Endodermal cell (in vitro differentiated cells): ENCODE data around the gene CD93. TPM values are rescaled to one million over a fixed set of nuclear protein-coding genes. Genes with fewer than 3 reads are reported as not detected.

Experiments
- DNase-seq: peaks from one replicate; pipeline ENCODE4 v3.0.0-alpha.2; 2017
- H3K27ac ChIP-seq: 2 replicates; pipeline ENCODE4 v1.5.1; 2013; ENCODE audit warnings: mild to moderate bottlenecking, low read depth, low read length, moderate library complexity
- H3K27me3 ChIP-seq: 2 replicates; pipeline ENCODE4 v1.6.1; 2013; ENCODE audit warnings: mild to moderate bottlenecking, low read length, moderate library complexity; ENCODE audit not compliant: insufficient read depth, control insufficient read depth, poor library complexity, severe bottlenecking
- H3K36me3 ChIP-seq: 2 replicates; pipeline ENCODE4 v1.7.0; 2013; ENCODE audit warnings: mild to moderate bottlenecking, low read length, moderate library complexity; ENCODE audit not compliant: control insufficient read depth, insufficient read depth
- H3K4me1 ChIP-seq: one replicate; pipeline ENCODE4 v1.7.0; 2013; ENCODE audit warnings: low read length; ENCODE audit not compliant: control insufficient read depth, insufficient read depth
- H3K4me3 ChIP-seq: 2 replicates; pipeline ENCODE4 v1.5.1; 2013; ENCODE audit warnings: mild to moderate bottlenecking, low read length, moderate library complexity
- H3K9ac ChIP-seq: 2 replicates; pipeline ENCODE4 v1.6.1; 2013; ENCODE audit warnings: mild to moderate bottlenecking, low read length, moderate library complexity; ENCODE audit not compliant: poor library complexity, severe bottlenecking; ENCODE audit errors: extremely low read depth
- H3K9me3 ChIP-seq: 2 replicates; pipeline ENCODE4 v1.6.1; 2013; ENCODE audit warnings: mild to moderate bottlenecking, low read length, moderate library complexity; ENCODE audit not compliant: control insufficient read depth
- H3K27ac Mint-ChIP-seq: 2 replicates; pipeline ENCODE4 v1.8.0; 2020; ENCODE audit warnings: mixed read lengths
- H3K27me3 Mint-ChIP-seq: 2 replicates; pipeline ENCODE4 v1.8.0; 2021; ENCODE audit warnings: mild to moderate bottlenecking, mixed read lengths; ENCODE audit not compliant: insufficient read depth
- H3K36me3 Mint-ChIP-seq: 2 replicates; pipeline ENCODE4 v1.8.0; 2020; ENCODE audit warnings: low read depth, mixed read lengths
- H3K4me1 Mint-ChIP-seq: 2 replicates; pipeline ENCODE4 v1.8.0; 2020; ENCODE audit warnings: mixed read lengths
- H3K4me3 Mint-ChIP-seq: 2 replicates; pipeline ENCODE4 v1.8.0; 2020; ENCODE audit warnings: mild to moderate bottlenecking, moderate library complexity, mixed read lengths
- H3K9me3 Mint-ChIP-seq: 2 replicates; pipeline ENCODE4 v1.8.0; 2020; ENCODE audit warnings: mild to moderate bottlenecking, mixed read lengths
- WGBS, 2 experiments: methylation state at CpG; one replicate each; pipeline versions ENCODE4 v1.1.5 to v1.1.7; 2013; ENCODE audit warnings: missing lambda C conversion rate in 2 of 2, mixed read lengths in 1 of 2; ENCODE audit not compliant: insufficient coverage in 1 of 2, insufficient read length in 1 of 2; 5-methylcytosine and 5-hydroxymethylcytosine counted together
- total RNA-seq, 2 donors: library from RNA; stranded (reverse); fragmentation: NEBNext Ultra II Directional in 1 of 2; extraction: Animal tissue kit (Norgen Biotek cat#: 25700) in 1 of 2; gene quantifications; 2 replicates in 1 of 2; 3 replicates in 1 of 2; pipeline ENCODE4 v1.2.1, GENCODE V29; 2021
- TF ChIP-seq, protein P1 (sequence below): fragments of 200-600 bp; sonication (generic); conservative IDR thresholded peaks from 2 replicates; pipeline ENCODE4 v1.5.0; 2021; ENCODE audit warnings: antibody characterized with exemption, mild to moderate bottlenecking

CD93 gene
- total RNA-seq, 2 donors from 2014 or later = 0.04 TPM; not detected in 1

DNA sequence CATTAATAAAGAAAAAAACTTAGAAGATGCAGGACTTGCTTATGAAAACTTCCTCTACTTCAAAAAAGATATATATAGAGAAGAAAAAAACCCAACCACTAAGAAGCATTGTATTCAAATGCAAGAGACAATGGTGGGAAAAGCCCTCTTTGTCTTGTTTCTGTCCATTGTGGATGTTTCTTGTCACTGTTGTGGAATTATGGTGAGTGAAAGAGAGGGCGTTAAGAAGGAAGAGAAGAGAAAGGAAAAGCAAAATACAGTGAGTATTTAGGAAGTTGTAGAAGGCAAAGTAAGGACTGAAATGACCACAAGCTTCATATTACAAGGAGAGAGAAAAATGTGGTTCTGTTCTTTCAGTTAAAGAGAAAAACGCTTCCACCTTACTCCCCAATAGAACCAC lies 22.5 kb downstream of the CD93 start:
- no peaks in the 10 kb centered on the region for H3K36me3 ChIP-seq
- no peak overlapping the region for H3K9ac ChIP-seq
- TF ChIP-seq, protein P1, sequence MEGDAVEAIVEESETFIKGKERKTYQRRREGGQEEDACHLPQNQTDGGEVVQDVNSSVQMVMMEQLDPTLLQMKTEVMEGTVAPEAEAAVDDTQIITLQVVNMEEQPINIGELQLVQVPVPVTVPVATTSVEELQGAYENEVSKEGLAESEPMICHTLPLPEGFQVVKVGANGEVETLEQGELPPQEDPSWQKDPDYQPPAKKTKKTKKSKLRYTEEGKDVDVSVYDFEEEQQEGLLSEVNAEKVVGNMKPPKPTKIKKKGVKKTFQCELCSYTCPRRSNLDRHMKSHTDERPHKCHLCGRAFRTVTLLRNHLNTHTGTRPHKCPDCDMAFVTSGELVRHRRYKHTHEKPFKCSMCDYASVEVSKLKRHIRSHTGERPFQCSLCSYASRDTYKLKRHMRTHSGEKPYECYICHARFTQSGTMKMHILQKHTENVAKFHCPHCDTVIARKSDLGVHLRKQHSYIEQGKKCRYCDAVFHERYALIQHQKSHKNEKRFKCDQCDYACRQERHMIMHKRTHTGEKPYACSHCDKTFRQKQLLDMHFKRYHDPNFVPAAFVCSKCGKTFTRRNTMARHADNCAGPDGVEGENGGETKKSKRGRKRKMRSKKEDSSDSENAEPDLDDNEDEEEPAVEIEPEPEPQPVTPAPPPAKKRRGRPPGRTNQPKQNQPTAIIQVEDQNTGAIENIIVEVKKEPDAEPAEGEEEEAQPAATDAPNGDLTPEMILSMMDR = no peak
- H3K27ac ChIP-seq = no peak overlapping the region
- H3K27ac Mint-ChIP-seq = no peak overlapping the region
- H3K9me3 ChIP-seq = no peaks in the 10 kb centered on the region
- H3K27me3 ChIP-seq = no peaks in the 10 kb centered on the region
- WGBS, 2 experiments = 67 to 92% methylated on average over 1 to 2 of the region's 2 CpGs
- no peak for DNase-seq
- no peaks in the 10 kb centered on the region for H3K4me1 ChIP-seq
- H3K9me3 Mint-ChIP-seq = no peaks in the 10 kb centered on the region
- no peaks in the 10 kb centered on the region for H3K27me3 Mint-ChIP-seq
- H3K4me3 Mint-ChIP-seq = no peak overlapping the region
- no peak overlapping the region for H3K4me3 ChIP-seq
- H3K4me1 Mint-ChIP-seq = peaks cover 31% of the 10 kb centered on the region
- H3K36me3 Mint-ChIP-seq = no peaks in the 10 kb centered on the region

DNA sequence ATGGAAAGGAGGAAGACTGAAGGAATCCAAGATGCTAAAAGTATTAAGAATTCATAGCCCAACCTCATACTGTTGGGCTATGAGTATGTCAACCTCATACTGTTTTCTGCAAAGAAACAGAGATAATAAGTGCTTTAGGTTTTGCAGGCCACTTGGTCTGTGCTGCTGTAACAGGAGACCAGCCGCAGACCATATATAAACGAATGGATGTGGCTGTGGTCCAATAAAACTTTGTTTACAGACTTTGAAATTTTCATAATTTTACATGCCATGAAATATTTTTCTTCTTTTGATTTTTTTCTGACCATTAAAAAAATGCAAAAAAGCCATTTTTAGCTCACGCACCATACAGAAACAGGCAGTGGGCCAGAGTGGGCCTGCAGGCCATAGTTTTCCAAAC lies 23.0 kb downstream of the CD93 start:
- Histone ChIP-seq H3K27ac (no peak overlapping the region), H3K4me3 (no peak overlapping the region), H3K9me3 (no peaks in the 10 kb centered on the region), H3K36me3 (no peaks in the 10 kb centered on the region), H3K9ac (no peak overlapping the region), H3K27me3 (no peaks in the 10 kb centered on the region), H3K4me1 (no peaks in the 10 kb centered on the region)
- WGBS, 2 experiments = 95 to 100% methylated on average over 2 to 3 of the region's 3 CpGs
- Mint-ChIP-seq H3K27me3 (no peaks in the 10 kb centered on the region), H3K9me3 (no peaks in the 10 kb centered on the region), H3K4me1 (peaks cover 31% of the 10 kb centered on the region), H3K4me3 (no peak overlapping the region), H3K36me3 (no peaks in the 10 kb centered on the region), H3K27ac (no peak overlapping the region)
- no peak for DNase-seq
- TF ChIP-seq, protein P1 = no peak

DNA sequence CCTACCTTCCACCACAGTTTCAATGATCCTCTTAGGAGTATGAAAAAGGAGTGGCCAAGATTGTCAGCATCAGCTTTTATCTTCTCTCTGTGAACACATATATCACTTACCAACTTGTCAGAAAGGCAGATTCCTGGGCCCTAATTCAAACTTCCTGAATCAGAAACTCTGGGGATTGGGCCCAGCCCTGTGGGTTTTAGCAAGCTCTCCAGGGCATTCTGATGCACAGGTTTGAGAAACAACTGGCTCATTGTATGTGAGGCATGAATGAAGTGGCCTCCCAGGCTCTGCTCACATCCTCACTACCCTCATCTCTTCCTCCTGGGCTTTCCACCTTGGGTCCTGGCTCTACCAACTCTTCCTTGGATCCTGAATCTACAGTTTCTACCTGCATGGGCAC lies 23.5 kb downstream of the CD93 start:
- Histone ChIP-seq H3K9ac (no peak overlapping the region), H3K4me1 (no peaks in the 10 kb centered on the region), H3K27me3 (no peaks in the 10 kb centered on the region), H3K27ac (no peak overlapping the region), H3K36me3 (no peaks in the 10 kb centered on the region), H3K9me3 (no peaks in the 10 kb centered on the region), H3K4me3 (no peak overlapping the region)
- H3K4me3 Mint-ChIP-seq = no peak overlapping the region
- TF ChIP-seq, protein P1 = no peak
- no peaks in the 10 kb centered on the region for H3K27me3 Mint-ChIP-seq
- no peak overlapping the region for H3K27ac Mint-ChIP-seq
- no peaks in the 10 kb centered on the region for H3K36me3 Mint-ChIP-seq
- peaks cover 31% of the 10 kb centered on the region for H3K4me1 Mint-ChIP-seq
- DNase-seq = no peak
- no peaks in the 10 kb centered on the region for H3K9me3 Mint-ChIP-seq
